Keratinocyte (primary cell): ENCODE measurements around the gene CDK14. TPM values are rescaled to one million over a fixed set of nuclear protein-coding genes. Genes with fewer than 3 reads are reported as not detected.

Experiments
- DNase-seq: peaks from one replicate; pipeline ENCODE4 v3.0.0-alpha.2; 2011; ENCODE audit warnings: low read depth, missing footprints, low spot score
- FAIRE-seq: peaks from 2 replicates; lab custom pipeline; 2011; peaks lifted over from hg19 to GRCh38; lab: Jason Lieb, UNC
- H2AFZ ChIP-seq: 2 replicates; pipeline ENCODE4 v1.6.0; 2012; ENCODE audit warnings: low read length, control low read depth, inconsistent platforms; ENCODE audit not compliant: control insufficient read depth
- H3K27ac ChIP-seq: 2 replicates; pipeline ENCODE4 v1.5.1; 2011; ENCODE audit warnings: low read length; ENCODE audit not compliant: control insufficient read depth, insufficient read depth
- H3K27me3 ChIP-seq: 3 replicates; pipeline ENCODE4 v1.6.0; 2011; ENCODE audit warnings: low read length; ENCODE audit not compliant: control insufficient read depth, insufficient read depth; ENCODE audit errors: extremely low read depth
- H3K36me3 ChIP-seq, 2 experiments: 2 replicates in 1 of 2; 3 replicates in 1 of 2; pipeline ENCODE4 v1.5.1; 2011; ENCODE audit warnings: low read length in 2 of 2, mild to moderate bottlenecking in 1 of 2; ENCODE audit not compliant: control insufficient read depth in 2 of 2, insufficient read depth in 2 of 2; ENCODE audit errors: extremely low read depth in 1 of 2
- H3K4me1 ChIP-seq: 3 replicates; pipeline ENCODE4 v1.5.1; 2011; ENCODE audit warnings: low read length; ENCODE audit not compliant: control insufficient read depth, insufficient read depth; ENCODE audit errors: extremely low read depth
- H3K4me2 ChIP-seq: 3 replicates; pipeline ENCODE4 v1.6.0; 2011; ENCODE audit warnings: low read depth, low read length; ENCODE audit not compliant: control insufficient read depth, insufficient read depth; ENCODE audit errors: extremely low read depth
- H3K4me3 ChIP-seq, 3 experiments: fragments of 200-600 bp in 1 of 3; sonication (generic) in 1 of 3; 2 replicates in 2 of 3; 3 replicates in 1 of 3; pipeline ENCODE4 v1.5.1; 2011 to 2016; ENCODE audit warnings: low read length in 3 of 3, mild to moderate bottlenecking in 3 of 3, control low read depth in 2 of 3, inconsistent platforms in 1 of 3, low read depth in 1 of 3, mixed read lengths in 1 of 3, mixed run types in 1 of 3, moderate library complexity in 1 of 3; ENCODE audit not compliant: control insufficient read depth in 2 of 3, insufficient read depth in 2 of 3; ENCODE audit errors: extremely low read depth in 1 of 3
- H3K79me2 ChIP-seq: 2 replicates; pipeline ENCODE4 v1.6.0; 2012; ENCODE audit warnings: low read length; ENCODE audit not compliant: control insufficient read depth, insufficient read depth
- H3K9ac ChIP-seq: 3 replicates; pipeline ENCODE4 v1.6.0; 2011; ENCODE audit warnings: low read length; ENCODE audit not compliant: control insufficient read depth, insufficient read depth; ENCODE audit errors: extremely low read depth
- H3K9me1 ChIP-seq: 3 replicates; pipeline ENCODE4 v1.6.0; 2011; ENCODE audit warnings: low read length; ENCODE audit not compliant: control insufficient read depth, insufficient read depth; ENCODE audit errors: extremely low read depth
- H3K9me3 ChIP-seq: 2 replicates; pipeline ENCODE4 v1.5.1; 2012; ENCODE audit warnings: low read depth, low read length; ENCODE audit not compliant: control insufficient read depth
- H4K20me1 ChIP-seq: 3 replicates; pipeline ENCODE4 v1.6.0; 2011; ENCODE audit warnings: low read length; ENCODE audit not compliant: control insufficient read depth, insufficient read depth; ENCODE audit errors: extremely low read depth
- CTCF ChIP-seq, 3 experiments: IDR thresholded peaks in 1 of 3; conservative IDR thresholded peaks in 1 of 3; optimal IDR thresholded peaks in 1 of 3; 2 replicates in 2 of 3; 3 replicates in 1 of 3; pipeline versions ENCODE3 to v1.5.1; 2011; ENCODE audit warnings: low read length in 3 of 3, mild to moderate bottlenecking in 3 of 3, moderate library complexity in 2 of 3, control low read depth in 1 of 3, inconsistent platforms in 1 of 3; ENCODE audit not compliant: insufficient read depth in 2 of 3; ENCODE audit errors: extremely low read depth in 1 of 3
- EZH2 ChIP-seq: IDR thresholded peaks from one replicate; pipeline ENCODE4 v1.6.1; 2012; ENCODE audit warnings: inconsistent platforms, mild to moderate bottlenecking, low read length, moderate library complexity
- dilution Hi-C: fragments of 300-500 bp; cut with MboI; formaldehyde crosslinking; loops from one replicate; pipeline ENCODE4 v1.7.0; 2020; ENCODE audit warnings: low sequenced_read_pairs; ENCODE audit not compliant: extremely low pct_ligation_motif_present
- polyA plus RNA-seq, 5 experiments: library from polyadenylated mRNA; depleted of rRNA in 3 of 5; stranded (reverse) in 3 of 5; stranded (forward) in 1 of 5; unstranded in 1 of 5; fragments of >200 nt; gene quantifications; 1 replicate in 1 of 5; 2 replicates in 3 of 5; 3 replicates in 1 of 5; pipeline versions ENCODE4 v1.2.1 to v1.2.3, GENCODE V29; 2011 to 2012; ENCODE audit warnings: missing spikeins in 2 of 5, low read depth in 1 of 5, low replicate concordance in 1 of 5

Gene CDK14
- polyA plus RNA-seq, 1 donor (not counting 4 experiments of a cell fraction or from before 2014, with no cell fraction given) = 4.0 TPM

GRCh38 chr7:90918303-90918702 lies 322.2 kb downstream of the CDK14 start:
- H3K79me2 ChIP-seq = no peaks in the 10 kb centered on the region
- H3K27ac ChIP-seq = no peak overlapping the region
- no peak overlapping the region for H3K9ac ChIP-seq
- no peaks in the 10 kb centered on the region for H3K4me1 ChIP-seq
- dilution Hi-C loops = no loop called here
- H2AFZ ChIP-seq = no peak overlapping the region
- FAIRE-seq (no peak), DNase-seq (no peak)
- TF ChIP-seq CTCF (optimal IDR thresholded peaks at IDR 0.05 in 1 of 3, IDR thresholded peaks at IDR 0.05 in 1 of 3, conservative IDR thresholded peaks at IDR 0.05 in 1 of 3; ENCODE audit: extremely low read depth in 1 of 3, insufficient read depth in 2 of 3, low read length in 3 of 3) = no peak
- H4K20me1 ChIP-seq = no peaks in the 10 kb centered on the region
- H3K9me3 ChIP-seq = no peaks in the 10 kb centered on the region
- H3K27me3 ChIP-seq = no peaks in the 10 kb centered on the region
- H3K4me3 ChIP-seq = no peak overlapping the region
- no peaks in the 10 kb centered on the region for H3K9me1 ChIP-seq
- H3K4me2 ChIP-seq = no peak overlapping the region
- no peaks in the 10 kb centered on the region for H3K36me3 ChIP-seq

GRCh38 chr7:90919816-90920215 lies 323.7 kb downstream of the CDK14 start:
- no peak for TF ChIP-seq EZH2
- no peak for TF ChIP-seq CTCF (optimal IDR thresholded peaks at IDR 0.05 in 1 of 3, IDR thresholded peaks at IDR 0.05 in 1 of 3, conservative IDR thresholded peaks at IDR 0.05 in 1 of 3; ENCODE audit: extremely low read depth in 1 of 3, insufficient read depth in 2 of 3, low read length in 3 of 3)
- Histone ChIP-seq H3K4me1 (no peaks in the 10 kb centered on the region), H3K27me3 (no peaks in the 10 kb centered on the region), H3K36me3 (no peaks in the 10 kb centered on the region), H3K79me2 (no peaks in the 10 kb centered on the region), H4K20me1 (no peaks in the 10 kb centered on the region), H2AFZ (no peak overlapping the region), H3K4me2 (no peak overlapping the region), H3K4me3 (no peak overlapping the region), H3K9me1 (no peaks in the 10 kb centered on the region), H3K27ac (no peak overlapping the region), H3K9me3 (no peaks in the 10 kb centered on the region), H3K9ac (no peak overlapping the region)
- DNase-seq = no peak
- no peak for FAIRE-seq
- dilution Hi-C loops = no loop called here
